Small intestine (tissue), 7 donors: ENCODE data around the gene CHODL. TPM values are rescaled to one million over a fixed set of nuclear protein-coding genes. Genes with fewer than 3 reads are reported as not detected.

ENCODE experiments used
- DNase-seq, 2 donors: peaks; one replicate each; pipeline versions ENCODE4 v3.0.0 to v3.0.0-alpha.2; 2013
- FAIRE-seq: peaks from 2 replicates; lab custom pipeline; 2012; peaks lifted over from hg19 to GRCh38; lab: Jason Lieb, UNC
- H3K27ac ChIP-seq, 3 donors: one replicate each; pipeline ENCODE4 v1.5.1; 2013; ENCODE audit warnings: low read length in 2 of 3, mild to moderate bottlenecking in 2 of 3, control low read depth in 1 of 3, inconsistent platforms in 1 of 3, low read depth in 1 of 3, moderate library complexity in 1 of 3
- H3K27me3 ChIP-seq, 3 donors: one replicate each; pipeline ENCODE4 v1.6.1; 2013; ENCODE audit warnings: low read length in 3 of 3, inconsistent platforms in 1 of 3; ENCODE audit not compliant: control insufficient read depth in 3 of 3, insufficient read depth in 3 of 3
- H3K36me3 ChIP-seq, 3 donors: one replicate each; pipeline ENCODE4 v1.6.1; 2013; ENCODE audit warnings: low read length in 3 of 3, inconsistent platforms in 1 of 3, low read depth in 1 of 3, mild to moderate bottlenecking in 1 of 3, moderate library complexity in 1 of 3; ENCODE audit not compliant: control insufficient read depth in 3 of 3, insufficient read depth in 2 of 3
- H3K4me1 ChIP-seq, 3 donors: one replicate each; pipeline ENCODE4 v1.6.1; 2013; ENCODE audit warnings: low read length in 2 of 3, inconsistent platforms in 1 of 3, low read depth in 1 of 3, mild to moderate bottlenecking in 1 of 3, moderate library complexity in 1 of 3; ENCODE audit not compliant: control insufficient read depth in 3 of 3, insufficient read depth in 2 of 3
- H3K4me3 ChIP-seq, 3 donors: one replicate each; pipeline ENCODE4 v1.5.1; 2013; ENCODE audit warnings: low read length in 3 of 3, control low read depth in 1 of 3, inconsistent platforms in 1 of 3, low read depth in 1 of 3, mild to moderate bottlenecking in 1 of 3, moderate library complexity in 1 of 3
- H3K9me3 ChIP-seq, 2 donors: one replicate each; pipeline ENCODE4 v1.6.1; 2013; ENCODE audit warnings: low read depth in 1 of 2, low read length in 1 of 2; ENCODE audit not compliant: control insufficient read depth in 2 of 2, insufficient read depth in 1 of 2
- WGBS, 3 donors: extraction: QIAGEN DNeasy Blood & Tissue Kit; methylation state at CpG; one replicate each; pipeline ENCODE4 v1.1.7; 2013; 5-methylcytosine and 5-hydroxymethylcytosine counted together
- polyA plus RNA-seq, 4 donors: library from polyadenylated mRNA; stranded (reverse) in 3 of 4; unstranded in 1 of 4; fragments of 200-250 nt in 3 of 4; fragments of 120-200 nt in 1 of 4; gene quantifications; one replicate each; pipeline versions ENCODE4 v1.2.1 to v1.2.3, GENCODE V29; 2013
- donor health status: healthy with polysubstance abuse.
- donor health status: control.
- donor health status: control.
- donor health status: Bipolar disorder and iron deficiency.
- donor health status: healthy.

The CHODL gene
- polyA plus RNA-seq, 4 donors, result 0.16 to 0.97 (median 0.22) TPM; not detected in 1

DNA sequence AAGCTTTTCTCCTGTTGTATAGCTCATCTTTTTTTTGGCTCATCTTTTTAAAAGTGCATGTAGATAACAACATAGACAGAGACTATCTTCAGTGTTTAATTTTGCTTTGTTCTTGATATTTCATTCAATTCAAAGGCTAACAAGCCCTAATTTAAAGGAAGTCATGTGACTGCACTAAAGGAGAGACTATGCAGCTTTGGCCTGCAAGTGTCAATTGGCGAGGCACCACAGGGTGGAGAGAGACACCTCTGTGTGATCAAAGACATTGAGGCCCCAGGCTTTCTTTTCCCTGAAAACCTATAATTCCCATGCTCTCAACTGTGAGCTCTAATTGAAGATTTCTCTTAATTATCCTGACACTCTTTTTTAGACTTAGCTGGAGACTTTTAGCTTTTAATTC lies 53.6 kb downstream of the CHODL start:
- Histone ChIP-seq H3K27ac (no peak overlapping the region), H3K36me3 (peaks cover 0 to 8% (median 0%) of the 10 kb centered on the region in 3 donors), H3K4me3 (no peak overlapping the region), H3K4me1 (no peaks in the 10 kb centered on the region), H3K27me3 (no peaks in the 10 kb centered on the region), H3K9me3 (no peaks in the 10 kb centered on the region)
- FAIRE-seq (no peak), DNase-seq (no peak)
- WGBS, 3 donors, result 44 to 53% (median 47%) methylated on average over 1 of the region's 1 CpG

Other genes with a start within 250 kb of the CHODL start
- 10 to 100 TPM in 3 of 4 donors, not detected in 1; 27.0 to 98.9 (median 56.6) TPM for gene TMPRSS15, start 159.0 kb downstream of the CHODL start, polyA plus RNA-seq